ENCODE data around the gene CRTC1.

CRTC1 gene

GRCh38 chr19:18772620-18773587 is 89.4 kb downstream of the CRTC1 start:
- no peak for DNase-seq

- DNase-seq = no peak
Observed at GRCh38 chr19:18773682-18774081, 90.2 kb downstream of the CRTC1 start.

GRCh38 chr19:18774107-18774506 is 90.6 kb downstream of the CRTC1 start:
- no peak for DNase-seq

- no peak for DNase-seq
Observed at GRCh38 chr19:18774782-18775444, 91.4 kb downstream of the CRTC1 start.

- no peak for DNase-seq
Observed at GRCh38 chr19:18775586-18776287, 92.3 kb downstream of the CRTC1 start.

GRCh38 chr19:18776288-18776594 is 92.8 kb downstream of the CRTC1 start:
- no peak for DNase-seq

GRCh38 chr19:18776736-18777135 is 93.3 kb downstream of the CRTC1 start:
- no peak for DNase-seq

GRCh38 chr19:18777301-18778075 is 94.0 kb downstream of the CRTC1 start:
- no peak for DNase-seq

GRCh38 chr19:18778076-18778389 is 94.6 kb downstream of the CRTC1 start:
- DNase-seq = no peak

- DNase-seq = no peak
Observed at GRCh38 chr19:18778826-18779495, 95.5 kb downstream of the CRTC1 start.

GRCh38 chr19:18780081-18780480 is 96.6 kb downstream of the CRTC1 start:
- no peak for DNase-seq

GRCh38 chr19:18780631-18781030 is 97.2 kb downstream of the CRTC1 start:
- DNase-seq = no peak

- no peak for DNase-seq
Observed at GRCh38 chr19:18781047-18781600, 97.6 kb downstream of the CRTC1 start.

- no peak for DNase-seq
Observed at GRCh38 chr19:18781885-18782527, 98.5 kb downstream of the CRTC1 start.

GRCh38 chr19:18782559-18783225 is 99.2 kb downstream of the CRTC1 start:
- no peak for DNase-seq

- no peak for DNase-seq
Observed at GRCh38 chr19:18783958-18784785, 100.7 kb downstream of the CRTC1 start.

- no peak for DNase-seq
Observed at GRCh38 chr19:18784786-18785120, 101.3 kb downstream of the CRTC1 start.

GRCh38 chr19:18785179-18786124 is 102.0 kb downstream of the CRTC1 start:
- peak; percentile 59 for DNase-seq

All from activated naive CD4-positive, alpha-beta T cell treated with Interleukin-2 at 50 U/mL for 16 hours (primary cell).